ENCODE measurements around the gene VPS13A.

VPS13A gene

DNA sequence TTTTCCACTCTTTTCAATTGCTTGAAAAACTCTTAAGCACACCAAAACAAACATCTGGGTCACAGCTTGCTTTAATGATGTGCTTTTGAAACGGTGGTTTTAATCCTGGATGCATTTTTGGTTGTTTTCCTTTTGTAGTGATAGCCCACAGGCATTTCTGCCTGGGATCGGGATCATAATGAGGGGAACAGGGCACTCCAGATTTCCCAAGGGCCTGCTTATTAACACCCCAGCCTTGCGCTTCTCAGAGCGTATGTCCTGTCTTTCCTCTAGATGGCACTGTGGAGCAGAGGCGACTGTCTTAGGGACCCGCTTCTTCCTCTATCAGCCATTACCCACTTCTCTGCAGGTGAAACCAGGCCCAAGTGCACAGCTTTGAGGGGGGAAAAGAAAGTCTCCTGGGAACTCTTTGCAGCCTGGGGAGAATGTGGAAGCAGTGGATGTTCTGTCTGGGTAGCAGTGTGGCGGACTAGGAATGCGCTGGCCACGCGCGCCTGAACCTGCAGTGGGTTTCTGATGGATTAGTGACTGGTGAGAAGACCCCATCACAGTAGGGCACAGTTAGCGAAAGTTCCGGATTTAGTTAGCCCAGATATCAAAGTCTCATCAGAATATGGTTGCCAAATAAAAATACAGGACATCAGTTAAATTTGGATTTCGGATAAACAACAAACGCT is 280.7 kb downstream of the VPS13A start:
- DNase-seq (ENCODE audit: low read depth, low spot score), result no peak

GRCh38 chr9:77460938-77461337 is 283.6 kb downstream of the VPS13A start:
- DNase-seq (ENCODE audit: low read depth, low spot score), result no peak

DNA sequence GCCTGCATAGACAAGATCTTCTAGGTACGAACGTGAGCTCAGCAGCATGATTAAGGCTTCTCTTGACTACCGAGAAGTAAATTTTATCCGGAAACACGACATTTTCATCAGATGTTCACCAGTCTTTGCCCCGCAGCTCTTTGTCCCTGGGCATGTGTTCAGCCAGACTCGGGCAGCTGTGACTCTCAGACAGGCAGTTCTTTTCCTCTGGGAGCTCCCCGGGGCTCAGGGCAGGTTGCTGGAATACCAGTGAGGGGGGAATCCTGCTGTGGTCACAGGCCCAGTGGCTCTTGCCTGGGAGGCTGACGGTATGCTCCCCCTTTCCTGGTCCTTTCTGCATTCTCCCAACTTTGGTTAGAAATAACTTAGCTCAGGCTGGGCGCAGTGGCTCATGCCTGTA is 284.7 kb downstream of the VPS13A start:
- no peak for DNase-seq (ENCODE audit: low read depth, low spot score)

- no peak for DNase-seq (ENCODE audit: low read depth, low spot score)
Observed at GRCh38 chr9:77463151-77463550, 285.8 kb downstream of the VPS13A start.

GRCh38 chr9:77464661-77465060 is 287.3 kb downstream of the VPS13A start:
- no peak for DNase-seq (ENCODE audit: low read depth, low spot score)

DNA sequence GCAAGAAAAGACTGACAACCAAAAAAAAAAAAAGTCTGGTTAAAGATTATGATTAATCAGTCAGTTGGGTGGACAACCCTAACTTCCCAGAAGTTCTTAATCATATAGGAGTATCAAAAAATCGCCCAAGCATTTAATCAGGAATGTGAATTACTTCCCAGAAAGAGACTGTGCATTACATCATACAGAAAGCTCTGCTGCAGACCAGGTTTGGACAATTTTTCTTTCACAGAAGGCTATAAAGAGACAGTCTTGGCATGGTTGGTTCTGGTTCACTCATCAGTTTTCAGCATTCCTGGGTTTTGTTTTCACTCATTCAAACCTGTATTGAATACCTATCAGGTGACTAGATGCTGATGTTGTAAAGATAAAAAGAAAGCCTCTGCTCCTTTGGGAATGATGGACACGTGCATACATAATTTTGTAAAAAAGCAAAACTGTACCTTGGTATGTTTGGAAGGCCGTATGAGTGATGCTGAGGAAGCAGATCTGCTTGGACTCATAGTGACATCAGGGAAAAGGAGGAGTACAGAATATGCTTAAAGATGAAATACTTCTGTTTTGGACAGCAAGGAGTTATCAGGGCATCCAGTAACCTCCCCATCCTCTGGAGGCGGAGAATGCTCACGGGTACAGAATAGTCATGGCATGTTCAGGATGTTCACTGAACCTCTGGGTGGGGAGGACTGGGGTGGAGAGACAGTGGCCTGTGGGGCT is 292.3 kb downstream of the VPS13A start:
- DNase-seq (ENCODE audit: low read depth, low spot score), result no peak
